GM12801 (cell line): ENCODE data around the gene CFAP74.

Experiments
- CTCF ChIP-seq: IDR thresholded peaks from one replicate; pipeline ENCODE4 v1.5.1; 2011; ENCODE audit warnings: control low read depth; ENCODE audit not compliant: insufficient read length; ENCODE audit errors: extremely low read depth

Gene CFAP74

GRCh38 chr1:1924849-1925248, 78.7 kb downstream of the CFAP74 start:
- no peak for TF ChIP-seq CTCF

- TF ChIP-seq CTCF: no peak
Measured at GRCh38 chr1:1924386-1924785, 79.2 kb downstream of the CFAP74 start.

GRCh38 chr1:1922956-1923833, 80.4 kb downstream of the CFAP74 start:
- no peak for TF ChIP-seq CTCF

GRCh38 chr1:1922702-1922955, 81.0 kb downstream of the CFAP74 start:
- TF ChIP-seq CTCF: no peak

GRCh38 chr1:1921901-1922701, 81.5 kb downstream of the CFAP74 start:
- TF ChIP-seq CTCF: no peak

GRCh38 chr1:1921459-1921862, 82.1 kb downstream of the CFAP74 start:
- TF ChIP-seq CTCF: no peak

GRCh38 chr1:1920608-1921458, 82.8 kb downstream of the CFAP74 start:
- TF ChIP-seq CTCF: no peak
